MCF 10A (cell line): ENCODE data around the gene CDCA4. TPM values are rescaled to one million over a fixed set of nuclear protein-coding genes. Genes with fewer than 3 reads are reported as not detected.

ENCODE experiments used
- BruUV-seq: library from RNA; stranded (reverse); fragments of 400-500 nt; replicated peaks from 2 replicates; lab custom pipeline; 2021; lab: Mats Ljungman, UMichigan
- CTCF ChIA-PET: fragments of 300-600 bp; sonication (Branson Sonifier 250); formaldehyde crosslinking; extraction: SDS; loops from one replicate; lab custom pipeline; 2021; ENCODE audit warnings: antibody characterized with exemption, inconsistent platforms; lab: Yijun Ruan, JAX
- POLR2A ChIA-PET: fragments of 300-600, 350-650 bp; sonication (Branson Sonifier 250); formaldehyde crosslinking; extraction: SDS; loops from one replicate; lab custom pipeline; 2020; ENCODE audit warnings: antibody characterized with exemption, inconsistent platforms; lab: Yijun Ruan, JAX
- DNase-seq: peaks from one replicate; pipeline ENCODE4 v3.0.0-alpha.2; 2018; ENCODE audit not compliant: unreplicated experiment
- H3K27ac Mint-ChIP-seq: one replicate; pipeline ENCODE4 v1.8.0; 2022; ENCODE audit warnings: mild to moderate bottlenecking, low read depth, mixed read lengths; ENCODE audit not compliant: unreplicated experiment
- H3K27me3 Mint-ChIP-seq: one replicate; pipeline ENCODE4 v1.8.0; 2022; ENCODE audit warnings: mixed read lengths; ENCODE audit not compliant: insufficient read depth, unreplicated experiment
- H3K36me3 Mint-ChIP-seq: one replicate; pipeline ENCODE4 v1.8.0; 2022; ENCODE audit warnings: mild to moderate bottlenecking, moderate library complexity, mixed read lengths; ENCODE audit not compliant: insufficient read depth, unreplicated experiment
- H3K4me1 Mint-ChIP-seq: one replicate; pipeline ENCODE4 v1.8.0; 2022; ENCODE audit warnings: mixed read lengths; ENCODE audit not compliant: insufficient read depth, unreplicated experiment
- H3K4me3 Mint-ChIP-seq: one replicate; pipeline ENCODE4 v1.8.0; 2022; ENCODE audit warnings: mild to moderate bottlenecking, moderate library complexity, mixed read lengths; ENCODE audit not compliant: unreplicated experiment
- H3K9me3 Mint-ChIP-seq: one replicate; pipeline ENCODE4 v1.8.0; 2022; ENCODE audit warnings: mixed read lengths; ENCODE audit not compliant: unreplicated experiment
- CTCF ChIP-seq: fragments of 200-600 bp; IDR thresholded peaks from one replicate; pipeline ENCODE4 v1.8.0; 2022; ENCODE audit warnings: antibody characterized with exemption, mild to moderate bottlenecking; ENCODE audit not compliant: unreplicated experiment
- intact Hi-C: fragments of 100-400 bp; cut with micrococcal nuclease; formaldehyde crosslinking; loops from 2 replicates; pipeline ENCODE4 v1.14.1; 2022
- total RNA-seq: library from RNA; stranded (reverse); gene quantifications from 2 replicates; pipeline ENCODE4 v1.2.3, GENCODE V29; 2022

Gene CDCA4
- total RNA-seq, 1 experiment from 2014 or later, result 33.0 TPM

GRCh38 chr14:104992501-104992900 lies 28.4 kb downstream of the CDCA4 start:
- BruUV-seq, result no TSS peak
- Mint-ChIP-seq H3K27ac (no peak overlapping the region), H3K36me3 (peaks cover 9% of the 10 kb centered on the region), H3K27me3 (no peaks in the 10 kb centered on the region), H3K9me3 (no peaks in the 10 kb centered on the region), H3K4me3 (no peak overlapping the region), H3K4me1 (peaks cover under 1% of the 10 kb centered on the region)
- TF ChIP-seq CTCF, result no peak
- no peak for DNase-seq
- ChIA-PET CTCF (interaction anchor here (0.5 kb wide), 1 partner anchor 10 kb away, joined by 3 read pairs; no protein-coding TSS in a partner anchor), POLR2A (no interaction called here)
- intact Hi-C loops, result no loop called here

GRCh38 chr14:104991896-104992230 lies 29.0 kb downstream of the CDCA4 start:
- intact Hi-C loops, result no loop called here
- peaks cover 6% of the 10 kb centered on the region for H3K4me1 Mint-ChIP-seq
- no peaks in the 10 kb centered on the region for H3K9me3 Mint-ChIP-seq
- peaks cover 9% of the 10 kb centered on the region for H3K36me3 Mint-ChIP-seq
- BruUV-seq, result no TSS peak
- no peaks in the 10 kb centered on the region for H3K27me3 Mint-ChIP-seq
- ChIA-PET CTCF (no interaction called here), POLR2A (no interaction called here)
- no peak overlapping the region for H3K27ac Mint-ChIP-seq
- no peak for TF ChIP-seq CTCF
- DNase-seq, result no peak
- H3K4me3 Mint-ChIP-seq, result no peak overlapping the region

- Mint-ChIP-seq H3K36me3 (peaks cover 9% of the 10 kb centered on the region), H3K27ac (no peak overlapping the region), H3K9me3 (no peaks in the 10 kb centered on the region), H3K27me3 (no peaks in the 10 kb centered on the region), H3K4me3 (no peak overlapping the region), H3K4me1 (peaks cover 6% of the 10 kb centered on the region)
- BruUV-seq, result no TSS peak
- CTCF ChIA-PET, result interaction anchor here (1.0 to 1.2 kb wide), 2 partner anchors 26 to 56 kb away, joined by 5 read pairs; no protein-coding TSS in a partner anchor
- POLR2A ChIA-PET, result interaction anchor here (0.8 to 1.5 kb wide), 4 partner anchors 16 to 30 kb away, joined by 3 to 4 read pairs (median 4); no protein-coding TSS in a partner anchor
- TF ChIP-seq CTCF, result no peak
- intact Hi-C loops, result no loop called here
- DNase-seq, result no peak
Observed at GRCh38 chr14:104989951-104990303, 31.0 kb downstream of the CDCA4 start.

- BruUV-seq, result no TSS peak
- intact Hi-C loops, result no loop called here
- no peak for DNase-seq
- Mint-ChIP-seq H3K36me3 (peaks cover 9% of the 10 kb centered on the region), H3K4me1 (peaks cover 6% of the 10 kb centered on the region), H3K27me3 (no peaks in the 10 kb centered on the region), H3K27ac (no peak overlapping the region), H3K4me3 (no peak overlapping the region), H3K9me3 (no peaks in the 10 kb centered on the region)
- POLR2A ChIA-PET, result interaction anchor here (0.7 to 1.5 kb wide), 5 partner anchors 16 to 30 kb away, joined by 3 to 4 read pairs (median 3); no protein-coding TSS in a partner anchor
- CTCF ChIA-PET, result interaction anchor here (1.0 to 1.3 kb wide), 2 partner anchors 14 to 27 kb away, joined by 4 to 5 read pairs; no protein-coding TSS in a partner anchor
- no peak for TF ChIP-seq CTCF
Observed at GRCh38 chr14:104989236-104989950, 31.5 kb downstream of the CDCA4 start.
